H1 (cell line): ENCODE measurements around the gene ALDH1L2. TPM values are rescaled to one million over a fixed set of nuclear protein-coding genes. Genes with fewer than 3 reads are reported as not detected.

Experiments
- ASH2L ChIP-seq: fragments of 200-600, 300-600 bp; sonication (generic); IDR thresholded peaks from one replicate; pipeline ENCODE4 v1.7.1; 2017; ENCODE audit warnings: low read length
- BCL11A ChIP-seq, 2 experiments: IDR thresholded peaks; one replicate each; pipeline ENCODE4 v1.6.1; 2011; ENCODE audit warnings: low read depth in 2 of 2, low read length in 2 of 2, mild to moderate bottlenecking in 2 of 2
- CBX8 ChIP-seq: fragments of 300-800, 300-1000 bp; sonication (generic); IDR thresholded peaks from 2 replicates; pipeline ENCODE4 v1.7.1; 2016; ENCODE audit warnings: low read depth, low read length, borderline replicate concordance
- CREB1 ChIP-seq: IDR thresholded peaks from 2 replicates; pipeline ENCODE4 v1.6.1; 2012; ENCODE audit warnings: inconsistent platforms
- EGR1 ChIP-seq: IDR thresholded peaks from 2 replicates; pipeline ENCODE4 v1.6.1; 2011; ENCODE audit warnings: low read depth, low read length, borderline replicate concordance
- EP300 ChIP-seq, 2 experiments: IDR thresholded peaks; 1 replicate in 1 of 2; 2 replicates in 1 of 2; pipeline ENCODE4 v1.6.1; 2011 to 2012; ENCODE audit warnings: low read depth in 2 of 2, low read length in 2 of 2, mild to moderate bottlenecking in 2 of 2, borderline replicate concordance in 1 of 2, inconsistent platforms in 1 of 2, moderate library complexity in 1 of 2
- JUN ChIP-seq: IDR thresholded peaks from 2 replicates; pipeline ENCODE4 v1.6.1; 2011; ENCODE audit warnings: low read depth, mild to moderate bottlenecking, improper control_type of control experiment, low read length
- NANOG ChIP-seq: IDR thresholded peaks from 2 replicates; pipeline ENCODE4 v1.6.1; 2011; ENCODE audit warnings: low read length, low read depth, mild to moderate bottlenecking, inconsistent platforms; ENCODE audit not compliant: insufficient read depth, poor library complexity, severe bottlenecking
- NRF1 ChIP-seq: IDR thresholded peaks from 2 replicates; pipeline ENCODE4 v1.6.1; 2011; ENCODE audit warnings: mild to moderate bottlenecking, low read depth, low read length, improper control_type of control experiment
- POLR2A ChIP-seq, 2 experiments: IDR thresholded peaks; 1 replicate in 1 of 2; 2 replicates in 1 of 2; pipeline ENCODE4 v1.6.1; 2011; ENCODE audit warnings: low read depth in 2 of 2, low read length in 2 of 2, mild to moderate bottlenecking in 2 of 2; ENCODE audit errors: control extremely low read depth in 1 of 2
- POU5F1 ChIP-seq: IDR thresholded peaks from 2 replicates; pipeline ENCODE4 v1.6.1; 2011; ENCODE audit warnings: low read depth, mild to moderate bottlenecking, low read length, moderate library complexity
- polyA plus RNA-seq, 7 experiments: library from polyadenylated mRNA; depleted of rRNA in 3 of 7; stranded (reverse) in 5 of 7; unstranded in 2 of 7; fragments of >200 nt in 5 of 7; fragments of 200-250 nt in 2 of 7; gene quantifications; 1 replicate in 5 of 7; 2 replicates in 1 of 7; 4 replicates in 1 of 7; pipeline versions ENCODE4 v1.2.1 to v1.2.3, GENCODE V29; 2011 to 2013; ENCODE audit warnings: missing spikeins in 2 of 7, mixed read lengths in 2 of 7
- total RNA-seq: library from RNA; stranded (reverse); fragmentation: NEBNext Ultra II Directional; extraction: Animal tissue kit (Norgen Biotek cat#: 25700); gene quantifications from 2 replicates; pipeline ENCODE4 v1.2.1, GENCODE V29; 2021
- TF ChIP-seq, protein P1 (sequence below): fragments of 300-600 bp; sonication (generic); IDR thresholded peaks from 2 replicates; pipeline ENCODE4 v1.7.1; 2012; ENCODE audit warnings: low read length, moderate library complexity, mild to moderate bottlenecking, inconsistent platforms; ENCODE audit not compliant: insufficient replicate concordance
- TF ChIP-seq, protein P2 (sequence below): IDR thresholded peaks from 2 replicates; pipeline ENCODE4 v1.6.1; 2012; ENCODE audit warnings: inconsistent platforms

The ALDH1L2 gene
- total and polyA plus RNA-seq, 2 of the 8 experiments (the other 6 are each of a cell fraction or from before 2014, with no cell fraction given): 3.7 to 7.2 TPM

DNA sequence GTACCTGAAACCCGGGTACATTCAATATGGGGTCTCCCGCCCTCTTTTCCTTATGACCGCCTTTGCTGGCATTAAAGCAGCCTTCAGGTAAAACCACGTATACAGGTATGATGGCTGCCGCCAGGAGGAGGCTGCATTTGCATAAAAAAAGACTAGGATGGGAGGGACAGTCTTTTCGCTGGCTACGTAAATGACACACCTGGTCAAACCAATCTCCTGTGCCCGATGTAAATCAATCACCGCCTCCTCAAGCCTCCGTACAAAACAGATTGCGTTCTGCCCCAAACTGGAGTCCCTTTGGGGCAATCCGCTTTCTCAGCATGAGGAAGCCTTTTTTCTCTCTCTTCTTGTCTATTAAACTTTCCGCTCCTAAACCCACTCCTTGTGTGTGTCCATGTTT, 8.1 kb upstream of the ALDH1L2 start (continued):
- TF ChIP-seq, protein P1, sequence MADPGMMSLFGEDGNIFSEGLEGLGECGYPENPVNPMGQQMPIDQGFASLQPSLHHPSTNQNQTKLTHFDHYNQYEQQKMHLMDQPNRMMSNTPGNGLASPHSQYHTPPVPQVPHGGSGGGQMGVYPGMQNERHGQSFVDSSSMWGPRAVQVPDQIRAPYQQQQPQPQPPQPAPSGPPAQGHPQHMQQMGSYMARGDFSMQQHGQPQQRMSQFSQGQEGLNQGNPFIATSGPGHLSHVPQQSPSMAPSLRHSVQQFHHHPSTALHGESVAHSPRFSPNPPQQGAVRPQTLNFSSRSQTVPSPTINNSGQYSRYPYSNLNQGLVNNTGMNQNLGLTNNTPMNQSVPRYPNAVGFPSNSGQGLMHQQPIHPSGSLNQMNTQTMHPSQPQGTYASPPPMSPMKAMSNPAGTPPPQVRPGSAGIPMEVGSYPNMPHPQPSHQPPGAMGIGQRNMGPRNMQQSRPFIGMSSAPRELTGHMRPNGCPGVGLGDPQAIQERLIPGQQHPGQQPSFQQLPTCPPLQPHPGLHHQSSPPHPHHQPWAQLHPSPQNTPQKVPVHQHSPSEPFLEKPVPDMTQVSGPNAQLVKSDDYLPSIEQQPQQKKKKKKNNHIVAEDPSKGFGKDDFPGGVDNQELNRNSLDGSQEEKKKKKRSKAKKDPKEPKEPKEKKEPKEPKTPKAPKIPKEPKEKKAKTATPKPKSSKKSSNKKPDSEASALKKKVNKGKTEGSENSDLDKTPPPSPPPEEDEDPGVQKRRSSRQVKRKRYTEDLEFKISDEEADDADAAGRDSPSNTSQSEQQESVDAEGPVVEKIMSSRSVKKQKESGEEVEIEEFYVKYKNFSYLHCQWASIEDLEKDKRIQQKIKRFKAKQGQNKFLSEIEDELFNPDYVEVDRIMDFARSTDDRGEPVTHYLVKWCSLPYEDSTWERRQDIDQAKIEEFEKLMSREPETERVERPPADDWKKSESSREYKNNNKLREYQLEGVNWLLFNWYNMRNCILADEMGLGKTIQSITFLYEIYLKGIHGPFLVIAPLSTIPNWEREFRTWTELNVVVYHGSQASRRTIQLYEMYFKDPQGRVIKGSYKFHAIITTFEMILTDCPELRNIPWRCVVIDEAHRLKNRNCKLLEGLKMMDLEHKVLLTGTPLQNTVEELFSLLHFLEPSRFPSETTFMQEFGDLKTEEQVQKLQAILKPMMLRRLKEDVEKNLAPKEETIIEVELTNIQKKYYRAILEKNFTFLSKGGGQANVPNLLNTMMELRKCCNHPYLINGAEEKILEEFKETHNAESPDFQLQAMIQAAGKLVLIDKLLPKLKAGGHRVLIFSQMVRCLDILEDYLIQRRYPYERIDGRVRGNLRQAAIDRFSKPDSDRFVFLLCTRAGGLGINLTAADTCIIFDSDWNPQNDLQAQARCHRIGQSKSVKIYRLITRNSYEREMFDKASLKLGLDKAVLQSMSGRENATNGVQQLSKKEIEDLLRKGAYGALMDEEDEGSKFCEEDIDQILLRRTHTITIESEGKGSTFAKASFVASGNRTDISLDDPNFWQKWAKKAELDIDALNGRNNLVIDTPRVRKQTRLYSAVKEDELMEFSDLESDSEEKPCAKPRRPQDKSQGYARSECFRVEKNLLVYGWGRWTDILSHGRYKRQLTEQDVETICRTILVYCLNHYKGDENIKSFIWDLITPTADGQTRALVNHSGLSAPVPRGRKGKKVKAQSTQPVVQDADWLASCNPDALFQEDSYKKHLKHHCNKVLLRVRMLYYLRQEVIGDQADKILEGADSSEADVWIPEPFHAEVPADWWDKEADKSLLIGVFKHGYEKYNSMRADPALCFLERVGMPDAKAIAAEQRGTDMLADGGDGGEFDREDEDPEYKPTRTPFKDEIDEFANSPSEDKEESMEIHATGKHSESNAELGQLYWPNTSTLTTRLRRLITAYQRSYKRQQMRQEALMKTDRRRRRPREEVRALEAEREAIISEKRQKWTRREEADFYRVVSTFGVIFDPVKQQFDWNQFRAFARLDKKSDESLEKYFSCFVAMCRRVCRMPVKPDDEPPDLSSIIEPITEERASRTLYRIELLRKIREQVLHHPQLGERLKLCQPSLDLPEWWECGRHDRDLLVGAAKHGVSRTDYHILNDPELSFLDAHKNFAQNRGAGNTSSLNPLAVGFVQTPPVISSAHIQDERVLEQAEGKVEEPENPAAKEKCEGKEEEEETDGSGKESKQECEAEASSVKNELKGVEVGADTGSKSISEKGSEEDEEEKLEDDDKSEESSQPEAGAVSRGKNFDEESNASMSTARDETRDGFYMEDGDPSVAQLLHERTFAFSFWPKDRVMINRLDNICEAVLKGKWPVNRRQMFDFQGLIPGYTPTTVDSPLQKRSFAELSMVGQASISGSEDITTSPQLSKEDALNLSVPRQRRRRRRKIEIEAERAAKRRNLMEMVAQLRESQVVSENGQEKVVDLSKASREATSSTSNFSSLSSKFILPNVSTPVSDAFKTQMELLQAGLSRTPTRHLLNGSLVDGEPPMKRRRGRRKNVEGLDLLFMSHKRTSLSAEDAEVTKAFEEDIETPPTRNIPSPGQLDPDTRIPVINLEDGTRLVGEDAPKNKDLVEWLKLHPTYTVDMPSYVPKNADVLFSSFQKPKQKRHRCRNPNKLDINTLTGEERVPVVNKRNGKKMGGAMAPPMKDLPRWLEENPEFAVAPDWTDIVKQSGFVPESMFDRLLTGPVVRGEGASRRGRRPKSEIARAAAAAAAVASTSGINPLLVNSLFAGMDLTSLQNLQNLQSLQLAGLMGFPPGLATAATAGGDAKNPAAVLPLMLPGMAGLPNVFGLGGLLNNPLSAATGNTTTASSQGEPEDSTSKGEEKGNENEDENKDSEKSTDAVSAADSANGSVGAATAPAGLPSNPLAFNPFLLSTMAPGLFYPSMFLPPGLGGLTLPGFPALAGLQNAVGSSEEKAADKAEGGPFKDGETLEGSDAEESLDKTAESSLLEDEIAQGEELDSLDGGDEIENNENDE: no peak
- TF ChIP-seq CREB1: peak; percentile 72
- no peak for TF ChIP-seq EP300 (IDR thresholded peaks at IDR 0.05; ENCODE audit: borderline replicate concordance in 1 of 2, low read depth in 2 of 2, low read length in 2 of 2)
- no peak for TF ChIP-seq JUN
- TF ChIP-seq ASH2L: no peak
- TF ChIP-seq BCL11A (IDR thresholded peaks at IDR 0.05; ENCODE audit: low read depth in 2 of 2, low read length in 2 of 2): no peak
- TF ChIP-seq NRF1: no peak
- TF ChIP-seq, protein P2, sequence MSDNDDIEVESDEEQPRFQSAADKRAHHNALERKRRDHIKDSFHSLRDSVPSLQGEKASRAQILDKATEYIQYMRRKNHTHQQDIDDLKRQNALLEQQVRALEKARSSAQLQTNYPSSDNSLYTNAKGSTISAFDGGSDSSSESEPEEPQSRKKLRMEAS: no peak
- no peak for TF ChIP-seq CBX8
- TF ChIP-seq NANOG: no peak
- TF ChIP-seq EGR1: no peak
- peak; percentile 86 to 91 for TF ChIP-seq POLR2A (IDR thresholded peaks at IDR 0.05; ENCODE audit: control extremely low read depth in 1 of 2, low read depth in 2 of 2, low read length in 2 of 2)
- TF ChIP-seq POU5F1: peak; percentile 13; the same call in 1 of the 2 replicates
